H1 (cell line): Measurements from ENCODE around the gene TTC38. TPM values are rescaled to one million over a fixed set of nuclear protein-coding genes. Genes with fewer than 3 reads are reported as not detected.

Experiments
- CTCF ChIA-PET: fragments of 300-600 bp; sonication (Branson Sonifier 250); formaldehyde crosslinking; loops from one replicate; lab custom pipeline; 2021; ENCODE audit not compliant: partially characterized antibody; lab: Charles Lee
- POLR2A ChIA-PET: fragments of 300-600 bp; sonication (Branson Sonifier 250); formaldehyde crosslinking; loops from one replicate; lab custom pipeline; 2021; ENCODE audit warnings: inconsistent platforms; ENCODE audit not compliant: partially characterized antibody; lab: Charles Lee
- DNase-seq, 2 experiments: peaks; one replicate each; pipeline versions ENCODE4 v3.0.0 to v3.0.0-alpha.2; 2010 to 2022; ENCODE audit warnings: low spot score in 2 of 2, low read depth in 1 of 2, mixed read lengths in 1 of 2
- FAIRE-seq: peaks from 2 replicates; lab custom pipeline; 2011; peaks lifted over from hg19 to GRCh38; lab: Jason Lieb, UNC
- H2AFZ ChIP-seq: 2 replicates; pipeline ENCODE4 v1.8.1; 2012; ENCODE audit warnings: low read length, inconsistent platforms
- H2AK5ac ChIP-seq: 2 replicates; pipeline ENCODE4 v1.6.1; 2013; ENCODE audit warnings: low read depth, low read length
- H2BK120ac ChIP-seq: replicated peaks from 2 replicates; pipeline ENCODE3; 2013; ENCODE audit warnings: low read depth, low read length, inconsistent platforms
- H2BK12ac ChIP-seq: 2 replicates; pipeline ENCODE4 v1.6.1; 2013; ENCODE audit warnings: low read depth, low read length
- H2BK15ac ChIP-seq: 2 replicates; pipeline ENCODE4 v1.6.1; 2013; ENCODE audit warnings: low read length
- H2BK20ac ChIP-seq: 2 replicates; pipeline ENCODE4 v1.6.1; 2013; ENCODE audit warnings: low read length
- H2BK5ac ChIP-seq: 2 replicates; pipeline ENCODE4 v1.6.1; 2013; ENCODE audit warnings: low read depth, low read length
- H3K14ac ChIP-seq: 2 replicates; pipeline ENCODE4 v1.6.1; 2013; ENCODE audit warnings: inconsistent platforms; ENCODE audit not compliant: insufficient read length
- H3K18ac ChIP-seq: 2 replicates; pipeline ENCODE4 v1.6.1; 2013; ENCODE audit warnings: low read length; ENCODE audit errors: extremely low read depth
- H3K23ac ChIP-seq: 2 replicates; pipeline ENCODE4 v1.6.1; 2013; ENCODE audit warnings: inconsistent platforms; ENCODE audit not compliant: insufficient read length
- H3K23me2 ChIP-seq: 2 replicates; pipeline ENCODE4 v1.6.1; 2013; ENCODE audit warnings: low read depth, low read length
- H3K27ac ChIP-seq: 2 replicates; pipeline ENCODE4 v1.6.1; 2011; ENCODE audit warnings: low read depth, low read length, inconsistent platforms
- H3K27me3 ChIP-seq, 4 experiments: replicated peaks in 1 of 4; 1 replicate in 1 of 4; 2 replicates in 3 of 4; pipeline versions ENCODE4 v1.6.1 to v1.8.1; 2011 to 2013; ENCODE audit warnings: low read length in 3 of 4, mild to moderate bottlenecking in 3 of 4, inconsistent platforms in 2 of 4, mixed read lengths in 2 of 4, moderate library complexity in 1 of 4; ENCODE audit not compliant: control insufficient read depth in 3 of 4, insufficient read depth in 3 of 4; ENCODE audit errors: extremely low read depth in 1 of 4
- H3K36me3 ChIP-seq, 4 experiments: 2 replicates each; pipeline versions ENCODE4 v1.6.1 to v1.8.1; 2011 to 2013; ENCODE audit warnings: mild to moderate bottlenecking in 4 of 4, low read length in 3 of 4, moderate library complexity in 2 of 4, control low read depth in 1 of 4, inconsistent platforms in 1 of 4; ENCODE audit not compliant: insufficient read depth in 4 of 4, control insufficient read depth in 2 of 4
- H3K4ac ChIP-seq: replicated peaks from 2 replicates; pipeline ENCODE3; 2013; ENCODE audit warnings: low read length, low read depth, mixed read lengths, inconsistent platforms; ENCODE audit not compliant: insufficient read length
- H3K4me1 ChIP-seq, 4 experiments: replicated peaks in 1 of 4; 1 replicate in 1 of 4; 2 replicates in 3 of 4; pipeline versions ENCODE4 v1.6.1 to v1.8.1; 2011 to 2013; ENCODE audit warnings: low read length in 3 of 4, inconsistent platforms in 2 of 4, mixed read lengths in 1 of 4; ENCODE audit not compliant: insufficient read depth in 4 of 4, control insufficient read depth in 3 of 4
- H3K4me2 ChIP-seq, 2 experiments: 2 replicates each; pipeline versions ENCODE4 v1.6.1 to v1.8.1; 2011 to 2013; ENCODE audit warnings: low read depth in 2 of 2, low read length in 2 of 2, control low read depth in 1 of 2, inconsistent platforms in 1 of 2, mild to moderate bottlenecking in 1 of 2; ENCODE audit not compliant: insufficient read depth in 1 of 2
- H3K4me3 ChIP-seq, 4 experiments: fragments of 200-600, 300-600 bp in 1 of 4; sonication (generic), shearing (Covaris generic), sonication (Bioruptor Twin) in 1 of 4; 2 replicates each; pipeline versions ENCODE4 v1.5.1 to v1.8.1; 2011 to 2016; ENCODE audit warnings: low read length in 4 of 4, low read depth in 3 of 4, control low read depth in 2 of 4, inconsistent platforms in 2 of 4, mild to moderate bottlenecking in 2 of 4, mixed read lengths in 1 of 4, moderate library complexity in 1 of 4; ENCODE audit not compliant: insufficient read depth in 2 of 4; ENCODE audit errors: extremely low read depth in 1 of 4
- H3K56ac ChIP-seq: replicated peaks from 2 replicates; pipeline ENCODE3; 2013; ENCODE audit warnings: low read depth, mild to moderate bottlenecking, mixed read lengths, low read length, inconsistent platforms; ENCODE audit not compliant: insufficient read length
- H3K79me1 ChIP-seq: 2 replicates; pipeline ENCODE4 v1.6.1; 2013; ENCODE audit warnings: low read depth, low read length, control low read depth
- H3K79me2 ChIP-seq, 2 experiments: 2 replicates each; pipeline versions ENCODE4 v1.6.1 to v1.8.1; 2012 to 2013; ENCODE audit warnings: low read length in 2 of 2, mild to moderate bottlenecking in 2 of 2, inconsistent platforms in 1 of 2; ENCODE audit not compliant: insufficient read depth in 2 of 2, control insufficient read depth in 1 of 2
- H3K9ac ChIP-seq, 4 experiments: replicated peaks in 1 of 4; 1 replicate in 1 of 4; 2 replicates in 3 of 4; pipeline versions ENCODE4 v1.6.1 to v1.8.1; 2011 to 2013; ENCODE audit warnings: low read depth in 3 of 4, low read length in 3 of 4, control low read depth in 2 of 4, mild to moderate bottlenecking in 2 of 4, moderate library complexity in 2 of 4, inconsistent platforms in 1 of 4; ENCODE audit errors: extremely low read depth in 1 of 4
- H3K9me3 ChIP-seq, 2 experiments: 2 replicates each; pipeline versions ENCODE4 v1.6.1 to v1.8.1; 2012 to 2013; ENCODE audit warnings: mild to moderate bottlenecking in 2 of 2, moderate library complexity in 2 of 2, control low read depth in 1 of 2, inconsistent platforms in 1 of 2, low read depth in 1 of 2, low read length in 1 of 2, mixed read lengths in 1 of 2; ENCODE audit not compliant: insufficient read depth in 2 of 2
- H4K20me1 ChIP-seq, 2 experiments: replicated peaks in 1 of 2; 2 replicates each; pipeline versions ENCODE3 to v1.8.1; 2011 to 2013; ENCODE audit warnings: inconsistent platforms in 2 of 2, low read length in 2 of 2, mild to moderate bottlenecking in 1 of 2; ENCODE audit not compliant: insufficient read depth in 2 of 2, control insufficient read depth in 1 of 2
- H4K5ac ChIP-seq: 2 replicates; pipeline ENCODE4 v1.6.1; 2013; ENCODE audit warnings: low read length, low read depth, mixed read lengths, inconsistent platforms; ENCODE audit not compliant: insufficient read length
- H4K8ac ChIP-seq: 2 replicates; pipeline ENCODE4 v1.8.0; 2013; ENCODE audit warnings: mild to moderate bottlenecking, moderate library complexity, low read length, inconsistent platforms; ENCODE audit not compliant: insufficient read depth; ENCODE audit errors: extremely low read depth
- H4K91ac ChIP-seq: replicated peaks from 2 replicates; pipeline ENCODE3; 2013; ENCODE audit warnings: low read length, mixed read lengths, inconsistent platforms; ENCODE audit not compliant: insufficient read length
- BACH1 ChIP-seq: IDR thresholded peaks from 2 replicates; pipeline ENCODE4 v1.6.1; 2012; ENCODE audit warnings: low read length, improper control_type of control experiment
- CBX8 ChIP-seq: fragments of 300-800, 300-1000 bp; sonication (generic); IDR thresholded peaks from 2 replicates; pipeline ENCODE4 v1.7.1; 2016; ENCODE audit warnings: low read depth, low read length, borderline replicate concordance
- CHD1 ChIP-seq: IDR thresholded peaks from 2 replicates; pipeline ENCODE4 v1.6.1; 2012; ENCODE audit warnings: low read depth, low read length, improper control_type of control experiment
- GTF2F1 ChIP-seq: IDR thresholded peaks from 2 replicates; pipeline ENCODE4 v1.6.1; 2012; ENCODE audit warnings: low read depth, low read length, improper control_type of control experiment, borderline replicate concordance
- JUND ChIP-seq: IDR thresholded peaks from 2 replicates; pipeline ENCODE4 v1.6.1; 2011; ENCODE audit warnings: mild to moderate bottlenecking, improper control_type of control experiment, low read length
- MAFK ChIP-seq: IDR thresholded peaks from 2 replicates; pipeline ENCODE4 v1.6.1; 2012; ENCODE audit warnings: low read depth, mild to moderate bottlenecking, improper control_type of control experiment, low read length
- NRF1 ChIP-seq: IDR thresholded peaks from 2 replicates; pipeline ENCODE4 v1.6.1; 2011; ENCODE audit warnings: mild to moderate bottlenecking, low read depth, low read length, improper control_type of control experiment
- POLR2AphosphoS5 ChIP-seq: IDR thresholded peaks from 2 replicates; pipeline ENCODE4 v1.6.1; 2011; ENCODE audit warnings: low read depth, low read length
- SUZ12 ChIP-seq: fragments of 200-600 bp; sonication (generic); IDR thresholded peaks from 2 replicates; pipeline ENCODE4 v1.6.1; 2012; ENCODE audit warnings: mild to moderate bottlenecking, inconsistent platforms, low read length, moderate library complexity, mixed read lengths
- USF2 ChIP-seq: IDR thresholded peaks from 2 replicates; pipeline ENCODE4 v1.6.1; 2011; ENCODE audit warnings: low read length, improper control_type of control experiment
- YY1 ChIP-seq: IDR thresholded peaks from 2 replicates; pipeline ENCODE4 v1.6.1; 2011; ENCODE audit warnings: low read depth, mild to moderate bottlenecking, low read length
- WGBS, 2 experiments: shearing (Covaris generic) in 1 of 2; methylation state at CpG; one replicate each; pipeline versions ENCODE4 v1.1.6 to v1.1.7; 2013 to 2015; ENCODE audit warnings: low lambda C conversion rate in 2 of 2, mixed read lengths in 2 of 2, inconsistent platforms in 1 of 2, low coverage in 1 of 2, missing lambda C conversion rate in 1 of 2; ENCODE audit not compliant: insufficient replicate concordance in 2 of 2, insufficient coverage in 1 of 2, insufficient read length in 1 of 2; ENCODE audit errors: extremely low coverage in 1 of 2, missing lambda C conversion rate in 1 of 2; 5-methylcytosine and 5-hydroxymethylcytosine counted together
- polyA plus RNA-seq, 7 experiments: library from polyadenylated mRNA; depleted of rRNA in 3 of 7; stranded (reverse) in 5 of 7; unstranded in 2 of 7; fragments of >200 nt in 5 of 7; fragments of 200-250 nt in 2 of 7; gene quantifications; 1 replicate in 5 of 7; 2 replicates in 1 of 7; 4 replicates in 1 of 7; pipeline versions ENCODE4 v1.2.1 to v1.2.3, GENCODE V29; 2011 to 2013; ENCODE audit warnings: missing spikeins in 2 of 7, mixed read lengths in 2 of 7
- total RNA-seq: library from RNA; stranded (reverse); fragmentation: NEBNext Ultra II Directional; extraction: Animal tissue kit (Norgen Biotek cat#: 25700); gene quantifications from 2 replicates; pipeline ENCODE4 v1.2.1, GENCODE V29; 2021

Gene TTC38
- total and polyA plus RNA-seq, 2 of the 8 experiments (the other 6 are each of a cell fraction or from before 2014, with no cell fraction given): 25.3 to 34.8 TPM

GRCh38 chr22:46317646-46318045 lies 49.8 kb downstream of the TTC38 start:
- no peak overlapping the region for H3K4ac ChIP-seq
- peaks cover 4 to 10% of the 10 kb centered on the region in 2 experiments for H4K20me1 ChIP-seq
- H3K14ac ChIP-seq: no peak overlapping the region
- H2BK5ac ChIP-seq: no peak overlapping the region
- no peak for DNase-seq
- no peak overlapping the region for H3K27ac ChIP-seq
- ChIA-PET CTCF (interaction anchor here (1.0 to 5.0 kb wide), 3 partner anchors 9 to 196 kb away, joined by 3 to 30 read pairs (median 3); no protein-coding TSS in a partner anchor), POLR2A (interaction anchor here (0.6 kb wide), 1 partner anchor 235 kb away, joined by 3 read pairs; no protein-coding TSS in a partner anchor)
- no peaks in the 10 kb centered on the region for H3K79me2 ChIP-seq
- H3K4me3 ChIP-seq: no peak overlapping the region
- no peak overlapping the region for H2BK15ac ChIP-seq
- no peaks in the 10 kb centered on the region for H3K27me3 ChIP-seq
- H2AK5ac ChIP-seq: no peak overlapping the region
- H2AFZ ChIP-seq: no peak overlapping the region
- no peak overlapping the region for H3K56ac ChIP-seq
- H4K91ac ChIP-seq: no peak overlapping the region
- 86% methylated on average over 20 of the region's 20 CpGs; no CpG with 5 or more reads in 1 of the 2 experiments for WGBS, 2 experiments
- no peak overlapping the region for H4K5ac ChIP-seq
- H2BK120ac ChIP-seq: no peak overlapping the region
- H3K4me2 ChIP-seq: no peak overlapping the region
- no peak for FAIRE-seq
- peaks cover 10 to 27% (median 17%) of the 10 kb centered on the region in 4 experiments; a peak in 6 of 8 replicates for H3K36me3 ChIP-seq
- no peaks in the 10 kb centered on the region for H3K23me2 ChIP-seq
- no peak overlapping the region for H3K23ac ChIP-seq
- peaks cover 5% of the 10 kb centered on the region; the same call in 1 of the 2 replicates for H3K79me1 ChIP-seq
- no peak overlapping the region for H3K18ac ChIP-seq
- no peak overlapping the region for H4K8ac ChIP-seq
- no peaks in the 10 kb centered on the region for H3K9me3 ChIP-seq
- no peak overlapping the region for H3K9ac ChIP-seq
- no peak overlapping the region for H2BK20ac ChIP-seq
- H2BK12ac ChIP-seq: no peak overlapping the region
- no peaks in the 10 kb centered on the region for H3K4me1 ChIP-seq
- TF ChIP-seq SUZ12 (no peak), GTF2F1 (no peak), NRF1 (no peak), JUND (no peak), USF2 (no peak), YY1 (no peak), MAFK (no peak), BACH1 (no peak), CHD1 (no peak), POLR2AphosphoS5 (no peak), CBX8 (no peak)
